ENCODE data around the gene KHSRP.

GRCh38 chr19:6453951-6454565 lies 29.4 kb upstream of the KHSRP start:
- TF ChIP-seq, protein P1, sequence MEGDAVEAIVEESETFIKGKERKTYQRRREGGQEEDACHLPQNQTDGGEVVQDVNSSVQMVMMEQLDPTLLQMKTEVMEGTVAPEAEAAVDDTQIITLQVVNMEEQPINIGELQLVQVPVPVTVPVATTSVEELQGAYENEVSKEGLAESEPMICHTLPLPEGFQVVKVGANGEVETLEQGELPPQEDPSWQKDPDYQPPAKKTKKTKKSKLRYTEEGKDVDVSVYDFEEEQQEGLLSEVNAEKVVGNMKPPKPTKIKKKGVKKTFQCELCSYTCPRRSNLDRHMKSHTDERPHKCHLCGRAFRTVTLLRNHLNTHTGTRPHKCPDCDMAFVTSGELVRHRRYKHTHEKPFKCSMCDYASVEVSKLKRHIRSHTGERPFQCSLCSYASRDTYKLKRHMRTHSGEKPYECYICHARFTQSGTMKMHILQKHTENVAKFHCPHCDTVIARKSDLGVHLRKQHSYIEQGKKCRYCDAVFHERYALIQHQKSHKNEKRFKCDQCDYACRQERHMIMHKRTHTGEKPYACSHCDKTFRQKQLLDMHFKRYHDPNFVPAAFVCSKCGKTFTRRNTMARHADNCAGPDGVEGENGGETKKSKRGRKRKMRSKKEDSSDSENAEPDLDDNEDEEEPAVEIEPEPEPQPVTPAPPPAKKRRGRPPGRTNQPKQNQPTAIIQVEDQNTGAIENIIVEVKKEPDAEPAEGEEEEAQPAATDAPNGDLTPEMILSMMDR (IDR thresholded peaks at IDR 0.05 in 8 of 11, conservative IDR thresholded peaks at IDR 0.05 in 3 of 11): no peak
- no peak for TF ChIP-seq POLR2A (IDR thresholded peaks at IDR 0.05)
